Pancreas (tissue), 10 donors: Measurements from ENCODE around the gene TBC1D8. TPM values are rescaled to one million over a fixed set of nuclear protein-coding genes. Genes with fewer than 3 reads are reported as not detected.
A peak's percentile ranks its signal among the peaks of the same experiment; 100 is the strongest.

ENCODE experiments used
- ATAC-seq, 4 donors: fragments of 200-7000 bp; cut with Tn5 transposase; one replicate each; pipeline versions ENCODE4 v1.8.0 to v1.9.1; 2020; ENCODE audit warnings: mild to moderate bottlenecking in 4 of 4, moderate library complexity in 4 of 4
- DNase-seq, 6 donors: peaks; one replicate each; pipeline ENCODE4 v3.0.0-alpha.2; 2020
- FAIRE-seq: peaks from 2 replicates; lab custom pipeline; 2012; peaks lifted over from hg19 to GRCh38; lab: Jason Lieb, UNC
- H3K27ac ChIP-seq, 4 donors: fragments of 200-600 bp; sonication (generic); 1 replicate in 3 of 4; 2 replicates in 1 of 4; pipeline versions ENCODE4 v1.5.0 to v1.8.0; 2020
- H3K27me3 ChIP-seq, 4 donors: fragments of 200-600 bp; one replicate each; pipeline ENCODE4 v1.8.0; 2021
- H3K36me3 ChIP-seq, 3 donors: fragments of 200-600 bp; sonication (generic) in 1 of 3; one replicate each; pipeline versions ENCODE4 v1.5.0 to v1.8.0; 2020 to 2021
- H3K4me1 ChIP-seq, 3 donors: fragments of 200-600 bp; one replicate each; pipeline ENCODE4 v1.8.0; 2021
- H3K4me3 ChIP-seq, 4 donors: fragments of 200-600 bp; sonication (generic) in 2 of 4; one replicate each; pipeline versions ENCODE4 v1.5.0 to v1.8.0; 2020 to 2021
- H3K9me3 ChIP-seq, 4 donors: fragments of 200-600 bp; one replicate each; pipeline ENCODE4 v1.8.0; 2021
- WGBS, 2 donors: extraction: QIAGEN DNeasy Blood & Tissue Kit; methylation state at CpG; one replicate each; pipeline ENCODE4 v1.1.7; 2013; 5-methylcytosine and 5-hydroxymethylcytosine counted together
- intact Hi-C, 3 donors: fragments of 100-400 bp; cut with DNase I; formaldehyde crosslinking; loops; one replicate each; pipeline versions ENCODE4 v1.11.1 to v1.14.2; 2022
- polyA plus RNA-seq, 2 donors: library from polyadenylated mRNA; stranded (reverse); fragments of 200-250 nt; gene quantifications; one replicate each; pipeline ENCODE4 v1.2.3, GENCODE V29; 2013
- total RNA-seq, 6 donors: library from RNA; stranded (reverse); fragmentation: NEBNext Ultra II Directional in 4 of 6; extraction: Animal tissue kit (Norgen Biotek cat#: 25700) in 4 of 6; gene quantifications; one replicate each; pipeline versions ENCODE4 v1.2.1 to v1.2.4, GENCODE V29; 2021 to 2023
- TF ChIP-seq, protein P1 (sequence below), 4 donors: fragments of 200-600 bp; sonication (generic) in 3 of 4; IDR thresholded peaks; one replicate each; pipeline versions ENCODE4 v1.5.0 to v1.8.0; 2021; ENCODE audit warnings: antibody characterized with exemption in 4 of 4
- donor health status: healthy with polysubstance abuse.
- donor health status: DM: no; HTN: no; CAD: no; lungs with moderate emphysema.
- donor health status: DM: no; HTN: no; CAD: no.
- donor health status: control.
- donor health status: control.
- donor health status: Bipolar disorder and iron deficiency.
- donor health status: DM: yes; HTN: yes; CAD: no.
- donor health status: DM: no; HTN: no; CAD: no.
- donor health status: DM: no; HTN: no; CAD: no.
- donor health status: DM: yes; HTN: yes; CAD: no.

TBC1D8 gene
- total RNA-seq, result 10 to 100 TPM; 21.3 to 43.2 (median 31.1) TPM
- polyA plus RNA-seq, result 10 to 100 TPM; 37.1 to 46.2 TPM

DNA sequence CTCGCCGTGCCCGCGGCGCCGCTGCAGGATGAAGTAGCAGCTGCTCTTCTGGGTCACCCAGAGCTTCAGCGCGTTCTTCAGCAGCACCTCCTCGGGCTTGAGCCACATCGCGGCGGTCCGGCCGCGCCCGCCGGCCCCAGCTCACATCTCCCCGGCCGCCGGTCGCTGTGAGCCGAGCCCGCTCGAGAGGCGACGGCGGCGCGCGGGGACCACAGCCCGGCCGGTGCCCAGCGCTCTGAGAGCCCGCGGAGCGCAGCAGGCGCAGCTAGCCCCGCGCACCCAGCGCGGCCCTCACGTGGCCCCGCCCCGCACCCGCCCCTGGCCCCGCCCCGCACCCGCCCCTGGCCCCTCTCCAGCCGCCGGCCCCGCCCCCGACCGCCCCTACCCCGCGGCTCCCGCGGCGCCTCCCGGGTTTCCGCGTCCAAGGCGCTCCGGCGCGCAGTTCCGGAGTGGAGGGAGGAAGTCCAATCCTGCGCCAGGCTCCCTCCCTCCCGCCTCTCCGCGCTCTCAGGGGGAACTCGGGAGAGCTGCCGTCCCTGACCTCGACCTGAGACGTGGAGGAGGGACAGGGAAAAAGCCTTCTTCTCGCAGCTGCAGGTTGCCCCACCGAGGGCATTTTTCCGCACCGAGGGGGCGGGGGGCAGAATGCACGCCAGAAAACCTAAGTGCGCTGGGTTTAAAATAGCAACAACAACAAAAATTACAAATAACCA, at the start of gene TBC1D8:
Gene TBC1D8, minus strand, starts transcription at position 237 of the 713 bp plus-strand sequence. Its CDS starts 129 bp downstream, at position 108.
- TF ChIP-seq, protein P1, sequence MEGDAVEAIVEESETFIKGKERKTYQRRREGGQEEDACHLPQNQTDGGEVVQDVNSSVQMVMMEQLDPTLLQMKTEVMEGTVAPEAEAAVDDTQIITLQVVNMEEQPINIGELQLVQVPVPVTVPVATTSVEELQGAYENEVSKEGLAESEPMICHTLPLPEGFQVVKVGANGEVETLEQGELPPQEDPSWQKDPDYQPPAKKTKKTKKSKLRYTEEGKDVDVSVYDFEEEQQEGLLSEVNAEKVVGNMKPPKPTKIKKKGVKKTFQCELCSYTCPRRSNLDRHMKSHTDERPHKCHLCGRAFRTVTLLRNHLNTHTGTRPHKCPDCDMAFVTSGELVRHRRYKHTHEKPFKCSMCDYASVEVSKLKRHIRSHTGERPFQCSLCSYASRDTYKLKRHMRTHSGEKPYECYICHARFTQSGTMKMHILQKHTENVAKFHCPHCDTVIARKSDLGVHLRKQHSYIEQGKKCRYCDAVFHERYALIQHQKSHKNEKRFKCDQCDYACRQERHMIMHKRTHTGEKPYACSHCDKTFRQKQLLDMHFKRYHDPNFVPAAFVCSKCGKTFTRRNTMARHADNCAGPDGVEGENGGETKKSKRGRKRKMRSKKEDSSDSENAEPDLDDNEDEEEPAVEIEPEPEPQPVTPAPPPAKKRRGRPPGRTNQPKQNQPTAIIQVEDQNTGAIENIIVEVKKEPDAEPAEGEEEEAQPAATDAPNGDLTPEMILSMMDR (IDR thresholded peaks at IDR 0.05), result no peak
- intact Hi-C loops, result loop anchor here in 2 of 3 donors (5.0 kb wide), 3 partner anchors 114 to 139 kb away; no protein-coding TSS in a partner anchor
- Histone ChIP-seq H3K4me3 (peak within 1 kb of the TSS; percentile 77 to 93 (median 86)), H3K36me3 (no peaks in the 10 kb centered on the region), H3K4me1 (peaks cover 16 to 37% (median 33%) of the 10 kb centered on the region in 3 donors), H3K9me3 (no peaks in the 10 kb centered on the region), H3K27ac (peak within 1 kb of the TSS; percentile 72 to 88 (median 80)), H3K27me3 (no peaks in the 10 kb centered on the region)
- FAIRE-seq, result no peak
- ATAC-seq, result peak; percentile 83 to 86 (median 84)
- WGBS, 2 donors, result 0 to 1% methylated on average over 45 to 81 of the region's 81 CpGs
- peak; percentile 89 to 97 (median 94) for DNase-seq

DNA sequence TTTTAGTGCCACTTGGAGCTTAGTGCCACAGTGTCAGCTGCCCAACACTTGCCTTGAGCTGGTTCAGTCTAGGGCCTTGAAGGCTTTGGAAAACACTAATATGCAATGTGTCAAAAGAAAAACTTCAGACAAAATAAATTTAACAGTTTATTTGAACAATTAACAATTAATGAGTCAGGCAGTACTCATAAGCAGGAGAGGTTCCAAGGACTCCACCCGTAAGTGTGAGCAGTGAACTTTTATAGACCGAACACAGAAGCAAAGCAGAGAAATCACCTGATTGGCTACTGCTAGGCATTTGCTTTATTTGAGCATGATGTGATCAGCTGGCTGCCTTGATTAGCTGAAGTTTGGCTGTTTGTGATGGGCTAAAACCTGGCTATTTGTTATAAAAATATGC, 49.5 kb upstream of the TBC1D8 start:
- Histone ChIP-seq H3K27me3 (no peaks in the 10 kb centered on the region), H3K4me3 (no peak overlapping the region), H3K36me3 (no peaks in the 10 kb centered on the region), H3K4me1 (no peaks in the 10 kb centered on the region), H3K27ac (no peak overlapping the region), H3K9me3 (no peaks in the 10 kb centered on the region)
- FAIRE-seq, result no peak
- peak in 1 of 6 donors; percentile 24 for DNase-seq
- intact Hi-C loops, result loop anchor here in 1 of 3 donors (10.0 kb wide), 1 partner anchor 166 kb away; no protein-coding TSS in a partner anchor
- peak; percentile 33 to 50 (median 41) for ATAC-seq
- WGBS, 2 donors, result 42 to 43% methylated on average over 2 of the region's 2 CpGs
- TF ChIP-seq, protein P1 (IDR thresholded peaks at IDR 0.05), result no peak

DNA sequence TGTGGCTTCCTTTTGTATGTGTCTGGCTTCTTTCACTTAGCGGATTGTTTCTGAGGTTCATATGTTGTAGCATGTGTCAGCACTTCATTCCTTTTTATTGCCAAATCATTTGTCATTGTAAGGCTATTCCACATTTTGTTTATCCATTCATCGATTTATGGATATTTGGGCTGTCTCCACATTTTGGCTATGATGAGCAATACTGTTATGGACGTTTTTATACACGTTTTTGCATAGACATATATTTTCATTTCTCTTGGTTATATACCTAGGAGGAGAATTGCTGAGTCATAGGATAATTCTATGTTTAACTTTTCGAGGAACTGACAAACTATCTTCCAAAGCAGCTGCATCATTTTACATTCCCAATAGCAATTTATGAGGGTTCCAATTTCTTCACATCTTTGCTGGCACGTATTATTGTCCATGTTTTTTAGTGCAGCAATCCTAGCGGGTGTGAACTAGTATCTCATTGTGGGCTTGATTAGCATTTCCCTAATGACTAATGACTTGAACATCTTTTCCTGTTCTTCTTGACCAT, 48.1 kb upstream of the TBC1D8 start:
- Histone ChIP-seq H3K27ac (no peak overlapping the region), H3K4me3 (no peak overlapping the region), H3K27me3 (no peaks in the 10 kb centered on the region), H3K9me3 (no peaks in the 10 kb centered on the region), H3K4me1 (no peaks in the 10 kb centered on the region), H3K36me3 (no peaks in the 10 kb centered on the region)
- no peak for ATAC-seq
- intact Hi-C loops, result no loop called here
- WGBS, 2 donors, result 62 to 69% methylated on average over 7 of the region's 7 CpGs
- no peak for DNase-seq
- TF ChIP-seq, protein P1 (IDR thresholded peaks at IDR 0.05), result no peak
- no peak for FAIRE-seq

DNA sequence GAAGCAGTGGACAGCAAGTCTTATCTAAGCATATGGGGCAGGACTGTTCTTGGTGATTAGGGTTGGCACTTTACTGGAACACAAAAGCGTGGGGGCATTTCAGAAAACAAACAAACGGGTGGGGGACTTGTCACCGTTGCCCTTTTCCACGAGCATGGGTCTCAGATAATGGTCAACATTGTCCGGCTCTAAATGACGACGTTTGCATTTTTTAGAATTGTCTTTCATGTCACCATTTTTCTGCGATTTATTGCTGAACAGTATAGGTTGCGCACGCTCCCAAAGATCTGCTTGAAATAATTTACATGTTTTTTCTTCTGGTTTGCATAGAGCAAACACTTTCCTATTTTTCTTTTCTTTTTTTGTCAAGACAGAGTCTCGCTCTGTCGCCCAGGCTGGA, 46.6 kb upstream of the TBC1D8 start:
- DNase-seq (no peak), FAIRE-seq (no peak), ATAC-seq (no peak)
- no peaks in the 10 kb centered on the region for H3K36me3 ChIP-seq
- 78 to 84% methylated on average over 12 of the region's 12 CpGs for WGBS, 2 donors
- H3K27me3 ChIP-seq, result no peaks in the 10 kb centered on the region
- H3K4me3 ChIP-seq, result no peak overlapping the region
- TF ChIP-seq, protein P1 (IDR thresholded peaks at IDR 0.05), result no peak
- no peaks in the 10 kb centered on the region for H3K9me3 ChIP-seq
- H3K27ac ChIP-seq, result no peak overlapping the region
- intact Hi-C loops, result no loop called here
- no peaks in the 10 kb centered on the region for H3K4me1 ChIP-seq
